ENCODE measurements around the gene SCGB1A1.
"Not testable (repeated sequence)": the region's sequence is repeated elsewhere in the genome, so short reads cannot be mapped to it uniquely, and the experiment has no call there.

Gene SCGB1A1

GRCh38 chr11:62423012-62423411 lies 4.2 kb downstream of the SCGB1A1 start:
- no peak for DNase-seq

- no peak for DNase-seq
Observed at GRCh38 chr11:62427630-62428233, 8.9 kb downstream of the SCGB1A1 start.

- DNase-seq = no peak
Observed at GRCh38 chr11:62428871-62429560, 10.2 kb downstream of the SCGB1A1 start.

GRCh38 chr11:62430425-62430824 lies 11.6 kb downstream of the SCGB1A1 start:
- no peak for DNase-seq

GRCh38 chr11:62431171-62431901 lies 12.5 kb downstream of the SCGB1A1 start:
- no peak for DNase-seq

GRCh38 chr11:62432695-62433094 lies 13.9 kb downstream of the SCGB1A1 start:
- DNase-seq = no peak

GRCh38 chr11:62433141-62433903 lies 14.5 kb downstream of the SCGB1A1 start:
- DNase-seq = no peak

GRCh38 chr11:62433904-62434276 lies 15.1 kb downstream of the SCGB1A1 start:
- no peak for DNase-seq

- DNase-seq = no peak
Observed at GRCh38 chr11:62435846-62436660, 17.2 kb downstream of the SCGB1A1 start.

- no peak for DNase-seq
Observed at GRCh38 chr11:62437616-62438015, 18.8 kb downstream of the SCGB1A1 start.

GRCh38 chr11:62438641-62439040 lies 19.8 kb downstream of the SCGB1A1 start:
- no peak for DNase-seq

- DNase-seq = no peak
Observed at GRCh38 chr11:62439785-62440602, 21.2 kb downstream of the SCGB1A1 start.

- DNase-seq = no peak
Observed at GRCh38 chr11:62443390-62444235, 24.8 kb downstream of the SCGB1A1 start.

- peak; percentile 48 for DNase-seq
Observed at GRCh38 chr11:62444236-62444833, 25.5 kb downstream of the SCGB1A1 start.

GRCh38 chr11:62444835-62445234 lies 26.0 kb downstream of the SCGB1A1 start:
- DNase-seq = no peak

- no peak for DNase-seq
Observed at GRCh38 chr11:62445314-62445740, 26.5 kb downstream of the SCGB1A1 start.

- DNase-seq = no peak
Observed at GRCh38 chr11:62446091-62446490, 27.3 kb downstream of the SCGB1A1 start.

- no peak for DNase-seq
Observed at GRCh38 chr11:62449451-62449851, 30.6 kb downstream of the SCGB1A1 start.

- DNase-seq = not testable (repeated sequence)
Observed at GRCh38 chr11:62449912-62450311, 31.1 kb downstream of the SCGB1A1 start.

All from activated naive CD4-positive, alpha-beta T cell treated with anti-CD3 and anti-CD28 coated beads, Interleukin-2, amount 50 U/mL, for 16 hours (primary cell).